Sciatic nerve (tissue), 2 donors: ENCODE data around the gene LIPN. TPM values are rescaled to one million over a fixed set of nuclear protein-coding genes. Genes with fewer than 3 reads are reported as not detected.

Experiments used
- ATAC-seq: fragments of 200-7000 bp; cut with Tn5 transposase; one replicate; pipeline ENCODE4 v1.9.1; 2020; ENCODE audit warnings: mild to moderate bottlenecking, moderate library complexity
- DNase-seq: peaks from one replicate; pipeline ENCODE4 v3.0.0-alpha.2; 2020; ENCODE audit warnings: low spot score
- intact Hi-C: fragments of 100-400 bp; cut with DNase I; formaldehyde crosslinking; loops from one replicate; pipeline ENCODE4 v1.14.2; 2022
- total RNA-seq: library from RNA; stranded (reverse); fragmentation: NEBNext Ultra II Directional; extraction: Animal tissue kit (Norgen Biotek cat#: 25700); gene quantifications from one replicate; pipeline ENCODE4 v1.2.1, GENCODE V29; 2021
- donor health status: DM: no; HTN: no; CAD: no.
- donor health status: DM: no; HTN: no; CAD: no.

Gene LIPN
- total RNA-seq, 1 donor from 2014 or later, result 0.31 TPM

DNA sequence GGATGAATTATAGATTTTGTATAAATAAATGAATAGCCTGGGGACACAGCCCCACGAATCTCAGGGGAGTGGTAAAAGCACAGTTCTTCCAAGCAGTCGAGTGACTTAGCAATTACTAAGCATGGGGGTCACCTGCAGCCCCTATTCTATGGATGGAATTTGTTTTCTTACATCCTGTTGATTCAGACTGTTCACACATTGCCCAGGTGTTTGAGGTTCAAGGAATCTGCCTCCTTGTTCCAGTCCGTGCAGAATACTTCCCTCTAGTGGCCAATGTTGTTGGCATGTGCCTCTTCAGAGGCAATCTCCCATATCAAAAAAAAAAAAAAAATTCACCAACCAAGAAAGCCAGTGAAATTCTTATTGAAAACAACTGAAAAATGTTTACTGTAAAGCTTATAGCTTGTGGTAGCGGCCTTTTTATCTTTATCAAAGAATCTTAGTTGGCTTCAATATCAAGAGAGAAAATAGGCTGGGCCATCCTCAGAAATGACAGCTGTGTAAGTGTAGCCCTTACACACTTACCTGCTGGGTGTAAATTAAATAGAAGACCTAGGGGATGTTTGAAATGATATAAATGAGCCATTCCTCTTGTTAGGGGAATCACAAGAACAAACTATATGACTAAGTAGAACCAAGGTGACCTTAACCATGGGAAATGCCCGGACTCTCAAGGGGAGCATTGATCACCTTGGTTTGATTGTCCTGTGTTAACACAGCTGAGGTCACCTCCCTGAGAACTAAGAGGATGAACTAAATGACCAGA is 50.6 kb downstream of the LIPN start:
- DNase-seq (no peak), ATAC-seq (peak; percentile 60)
- intact Hi-C loops, result no loop called here

GRCh38 chr10:88813200-88813599 is 53.4 kb downstream of the LIPN start:
- DNase-seq (no peak), ATAC-seq (no peak)
- intact Hi-C loops, result no loop called here

- intact Hi-C loops, result no loop called here
- DNase-seq (no peak), ATAC-seq (no peak)
Measured at GRCh38 chr10:88819290-88819689, 59.5 kb downstream of the LIPN start.

DNA sequence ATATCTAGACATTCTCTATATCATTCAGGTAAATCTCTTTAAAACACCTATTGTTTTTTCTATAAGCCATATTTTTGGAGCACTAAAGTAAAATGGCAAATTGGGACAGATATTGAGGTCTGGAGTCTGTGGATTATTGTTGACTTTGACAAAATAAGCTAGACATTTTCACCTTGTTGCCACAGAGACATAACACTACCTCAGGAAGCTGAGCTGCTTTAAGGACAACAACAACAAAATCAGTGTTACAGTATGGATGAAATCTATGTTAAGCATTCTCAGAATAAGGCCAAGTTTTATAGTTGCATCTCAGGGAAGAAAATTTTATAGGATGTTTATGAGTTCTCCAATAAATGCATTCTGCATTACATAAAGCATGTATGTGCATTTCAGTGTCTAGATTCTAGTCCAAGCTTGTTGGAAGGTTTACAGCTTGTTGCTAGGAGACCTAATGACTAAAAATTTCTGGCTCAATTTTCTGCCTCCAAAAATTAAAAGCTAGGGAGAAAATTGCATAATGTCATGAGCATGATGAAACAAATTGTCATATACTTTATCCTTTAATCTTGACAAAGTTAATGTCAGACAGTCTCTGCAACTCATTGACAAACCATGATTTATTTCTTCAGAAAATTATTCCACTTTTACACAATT is 61.1 kb downstream of the LIPN start:
- DNase-seq (no peak), ATAC-seq (peak; percentile 50)
- intact Hi-C loops, result no loop called here

- intact Hi-C loops, result no loop called here
- ATAC-seq (no peak), DNase-seq (no peak)
Measured at GRCh38 chr10:88826388-88826787, 66.6 kb downstream of the LIPN start.

GRCh38 chr10:88827671-88828070 is 67.9 kb downstream of the LIPN start:
- no peak for DNase-seq
- intact Hi-C loops, result no loop called here
- no peak for ATAC-seq

DNA sequence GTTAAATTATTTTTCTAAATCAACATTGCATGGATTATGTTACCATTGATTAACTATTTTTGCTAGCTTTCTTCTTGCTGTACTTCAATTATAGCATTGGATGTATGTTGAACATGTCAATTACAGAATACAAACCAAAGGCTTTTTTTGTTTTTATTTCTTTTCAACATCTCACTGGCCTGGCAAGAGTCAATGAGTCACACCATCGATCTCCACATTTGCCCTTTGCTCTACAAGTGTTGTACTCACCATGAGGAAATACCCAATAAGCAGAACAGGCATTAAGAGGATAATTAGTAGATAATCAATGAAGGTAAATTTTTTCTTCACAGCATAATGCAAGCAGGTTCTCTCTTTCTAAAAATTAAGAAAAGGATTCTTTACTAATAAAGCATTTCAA is 68.5 kb downstream of the LIPN start:
- DNase-seq (no peak), ATAC-seq (no peak)
- intact Hi-C loops, result no loop called here

Other genes with a start within 250 kb of the LIPN start
- 5.5 TPM for gene RNLS, start 176.7 kb upstream of the LIPN start, total RNA-seq
- gene LIPJ, start 173.3 kb upstream of the LIPN start, total RNA-seq, result 0.13 TPM
- gene LIPF, start 95.6 kb upstream of the LIPN start, total RNA-seq, result not detected
- gene LIPK, start 53.8 kb upstream of the LIPN start, total RNA-seq, result not detected
- not detected for gene LIPM, start 42.7 kb downstream of the LIPN start, total RNA-seq
- not detected for gene ANKRD22, start 91.8 kb downstream of the LIPN start, total RNA-seq
- gene STAMBPL1, start 120.2 kb downstream of the LIPN start, total RNA-seq, result 13.6 TPM
- 573 TPM for gene ACTA2, start 192.8 kb downstream of the LIPN start, total RNA-seq
- gene FAS, start 230.8 kb downstream of the LIPN start, total RNA-seq, result 27.5 TPM